ENCODE results near the gene RPL18.

The RPL18 gene

GRCh38 chr19:48607359-48607755 is 11.6 kb downstream of the RPL18 start:
- no peak overlapping the region for H3K27ac ChIP-seq
- no peak for TF ChIP-seq CTCF (conservative IDR thresholded peaks at IDR 0.05)

GRCh38 chr19:48606463-48607358 is 12.3 kb downstream of the RPL18 start, which contains the start of gene SPACA4:
Gene SPACA4, plus strand, starts transcription at chr19:48606742. Its CDS starts 237 bp downstream, at chr19:48606979.
- TF ChIP-seq CTCF (conservative IDR thresholded peaks at IDR 0.05) = no peak
- H3K27ac ChIP-seq = no peak within 1 kb of the TSS

GRCh38 chr19:48603850-48604249 is 15.1 kb downstream of the RPL18 start:
- TF ChIP-seq CTCF (conservative IDR thresholded peaks at IDR 0.05) = no peak
- no peak overlapping the region for H3K27ac ChIP-seq

GRCh38 chr19:48603449-48603848 is 15.5 kb downstream of the RPL18 start:
- TF ChIP-seq CTCF (conservative IDR thresholded peaks at IDR 0.05) = no peak

GRCh38 chr19:48603001-48603400 is 16.0 kb downstream of the RPL18 start:
- no peak for TF ChIP-seq CTCF (conservative IDR thresholded peaks at IDR 0.05)
- no peak overlapping the region for H3K27ac ChIP-seq

More at GRCh38 chr19:48603449-48603848, 15.5 kb downstream of the RPL18 start:
- H3K27ac ChIP-seq = no peak overlapping the region

GRCh38 chr19:48600679-48601417 is 18.1 kb downstream of the RPL18 start:
- no peak overlapping the region for H3K27ac ChIP-seq
- no peak for TF ChIP-seq CTCF (conservative IDR thresholded peaks at IDR 0.05)

- H3K27ac ChIP-seq = no peak overlapping the region
- no peak for TF ChIP-seq CTCF (conservative IDR thresholded peaks at IDR 0.05)
Observed at GRCh38 chr19:48598996-48599700, 19.8 kb downstream of the RPL18 start.

Data from VCaP (cell line).